Gastroesophageal sphincter (tissue), 3 donors: ENCODE data around the gene ZSCAN16.

Experiments
- CTCF ChIP-seq, 4 experiments: fragments of 200-600 bp in 2 of 4; fragments of 450-650 bp in 2 of 4; sonication (generic) in 1 of 4; IDR thresholded peaks; one replicate each; pipeline ENCODE4 v1.5.1; 2017 to 2019; ENCODE audit warnings: antibody characterized with exemption in 4 of 4, mild to moderate bottlenecking in 2 of 4, moderate library complexity in 2 of 4
- EP300 ChIP-seq: sonication (generic); formaldehyde crosslinking; IDR thresholded peaks from one replicate; pipeline ENCODE4 v1.6.1; 2017; ENCODE audit warnings: antibody characterized with exemption, mild to moderate bottlenecking
- POLR2A ChIP-seq, 2 donors: fragments of 450-650 bp; IDR thresholded peaks; one replicate each; pipeline ENCODE4 v1.6.1; 2017; ENCODE audit warnings: antibody characterized with exemption in 2 of 2, mild to moderate bottlenecking in 2 of 2, moderate library complexity in 1 of 2
- POLR2AphosphoS5 ChIP-seq: sonication (generic); formaldehyde crosslinking; IDR thresholded peaks from one replicate; pipeline ENCODE4 v1.6.1; 2017; ENCODE audit warnings: antibody characterized with exemption

GRCh38 chr6:28158318-28158717 is 33.9 kb downstream of the ZSCAN16 start:
- TF ChIP-seq CTCF (IDR thresholded peaks at IDR 0.05) = no peak
- TF ChIP-seq POLR2AphosphoS5 = no peak
- no peak for TF ChIP-seq POLR2A (IDR thresholded peaks at IDR 0.05)
- no peak for TF ChIP-seq EP300
